Spleen (tissue), 7 donors: ENCODE data around the gene CSNK1A1.

Experiments
- CTCF ChIP-seq, 11 experiments: fragments of 200-600 bp in 7 of 11; fragments of 450-650 bp in 4 of 11; sonication (generic) in 4 of 11; IDR thresholded peaks in 8 of 11; conservative IDR thresholded peaks in 3 of 11; 1 replicate in 7 of 11; 2 replicates in 4 of 11; pipeline versions ENCODE4 v1.4.0 to v1.8.0; 2016 to 2021; ENCODE audit warnings: antibody characterized with exemption in 11 of 11, inconsistent platforms in 4 of 11, mild to moderate bottlenecking in 1 of 11
- POLR2A ChIP-seq, 3 donors: fragments of 450-650 bp; IDR thresholded peaks; one replicate each; pipeline ENCODE4 v1.5.1; 2017; ENCODE audit warnings: antibody characterized with exemption in 3 of 3, mild to moderate bottlenecking in 1 of 3
- POLR2AphosphoS5 ChIP-seq, 3 donors: sonication (generic); formaldehyde crosslinking; IDR thresholded peaks; one replicate each; pipeline ENCODE4 v1.5.1; 2017; ENCODE audit warnings: antibody characterized with exemption in 3 of 3
- donor health status: DM: no; HTN: no; CAD: no; lungs with moderate emphysema.
- donor health status: DM: no; HTN: no; CAD: no.
- donor health status: DM: no; HTN: no; CAD: no.

- TF ChIP-seq POLR2A (IDR thresholded peaks at IDR 0.05) (no peak), CTCF (IDR thresholded peaks at IDR 0.05 in 8 of 11, conservative IDR thresholded peaks at IDR 0.05 in 3 of 11) (no peak), POLR2AphosphoS5 (IDR thresholded peaks at IDR 0.05) (no peak)
Observed at GRCh38 chr5:149503006-149503405, 48.2 kb downstream of the CSNK1A1 start.
